ENCODE data around the gene ITGB4. TPM values are rescaled to one million over a fixed set of nuclear protein-coding genes. Genes with fewer than 3 reads are reported as not detected.

ITGB4 gene
- total and polyA plus RNA-seq, 2 of the 13 experiments (the other 11 are each of a cell fraction or from before 2014, with no cell fraction given): 6.9 to 14.5 TPM

GRCh38 chr17:75784473-75785015 lies 63.3 kb downstream of the ITGB4 start, which contains the start of gene UNK (continued):
- TF ChIP-seq SOX13 (IDR thresholded peaks at IDR 0.05) (no peak), SOX13 (CRISPR knock-in tag; conservative IDR thresholded peaks at IDR 0.05 in 1 of 2, IDR thresholded peaks at IDR 0.05 in 1 of 2) (peak in 1 of 2 experiments; percentile 10; a peak in 1 of 4 replicates), ZNF18 (CRISPR knock-in tag; IDR thresholded peaks at IDR 0.05; ENCODE audit: insufficient replicate concordance) (no peak), ZNF749 (CRISPR knock-in tag; IDR thresholded peaks at IDR 0.05; ENCODE audit: borderline replicate concordance) (no peak), RNF2 (conservative IDR thresholded peaks at IDR 0.05; ENCODE audit: low read depth) (no peak), KAT7 (CRISPR knock-in tag; IDR thresholded peaks at IDR 0.05; ENCODE audit: borderline replicate concordance) (no peak), ZUFSP (CRISPR knock-in tag; IDR thresholded peaks at IDR 0.05; ENCODE audit: borderline replicate concordance) (no peak), NKX3-1 (CRISPR knock-in tag; IDR thresholded peaks at IDR 0.05) (no peak; the same call in 1 of the 2 replicates), IKZF5 (CRISPR knock-in tag; IDR thresholded peaks at IDR 0.05) (0 out of 2 replicates have a peak, but pooled peaks have one; percentile 27), MED8 (CRISPR knock-in tag; IDR thresholded peaks at IDR 0.05; ENCODE audit: insufficient replicate concordance) (peak; percentile 38), HDAC1 (CRISPR knock-in tag; IDR thresholded peaks at IDR 0.05) (no peak; the same call in none of the 2 replicates), NCOR1 (IDR thresholded peaks at IDR 0.05; ENCODE audit: borderline replicate concordance, low read length) (peak; percentile 67; the same call in 1 of the 2 replicates), ZNF576 (CRISPR knock-in tag; IDR thresholded peaks at IDR 0.05) (no peak; the same call in 1 of the 2 replicates), TARDBP (CRISPR knock-in tag; IDR thresholded peaks at IDR 0.05) (peak; percentile 85), ZNF10 (CRISPR knock-in tag; IDR thresholded peaks at IDR 0.05; ENCODE audit: borderline replicate concordance, low read depth) (no peak)
- TF ChIP-seq, protein P1, sequence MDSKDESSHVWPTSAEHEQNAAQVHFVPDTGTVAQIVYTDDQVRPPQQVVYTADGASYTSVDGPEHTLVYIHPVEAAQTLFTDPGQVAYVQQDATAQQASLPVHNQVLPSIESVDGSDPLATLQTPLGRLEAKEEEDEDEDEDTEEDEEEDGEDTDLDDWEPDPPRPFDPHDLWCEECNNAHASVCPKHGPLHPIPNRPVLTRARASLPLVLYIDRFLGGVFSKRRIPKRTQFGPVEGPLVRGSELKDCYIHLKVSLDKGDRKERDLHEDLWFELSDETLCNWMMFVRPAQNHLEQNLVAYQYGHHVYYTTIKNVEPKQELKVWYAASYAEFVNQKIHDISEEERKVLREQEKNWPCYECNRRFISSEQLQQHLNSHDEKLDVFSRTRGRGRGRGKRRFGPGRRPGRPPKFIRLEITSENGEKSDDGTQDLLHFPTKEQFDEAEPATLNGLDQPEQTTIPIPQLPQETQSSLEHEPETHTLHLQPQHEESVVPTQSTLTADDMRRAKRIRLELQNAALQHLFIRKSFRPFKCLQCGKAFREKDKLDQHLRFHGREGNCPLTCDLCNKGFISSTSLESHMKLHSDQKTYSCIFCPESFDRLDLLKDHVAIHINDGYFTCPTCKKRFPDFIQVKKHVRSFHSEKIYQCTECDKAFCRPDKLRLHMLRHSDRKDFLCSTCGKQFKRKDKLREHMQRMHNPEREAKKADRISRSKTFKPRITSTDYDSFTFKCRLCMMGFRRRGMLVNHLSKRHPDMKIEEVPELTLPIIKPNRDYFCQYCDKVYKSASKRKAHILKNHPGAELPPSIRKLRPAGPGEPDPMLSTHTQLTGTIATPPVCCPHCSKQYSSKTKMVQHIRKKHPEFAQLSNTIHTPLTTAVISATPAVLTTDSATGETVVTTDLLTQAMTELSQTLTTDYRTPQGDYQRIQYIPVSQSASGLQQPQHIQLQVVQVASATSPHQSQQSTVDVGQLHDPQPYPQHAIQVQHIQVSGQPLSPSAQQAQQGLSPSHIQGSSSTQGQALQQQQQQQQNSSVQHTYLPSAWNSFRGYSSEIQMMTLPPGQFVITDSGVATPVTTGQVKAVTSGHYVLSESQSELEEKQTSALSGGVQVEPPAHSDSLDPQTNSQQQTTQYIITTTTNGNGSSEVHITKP (CRISPR knock-in tag; IDR thresholded peaks at IDR 0.05; ENCODE audit: low read depth): 0 out of 2 replicates have a peak, but pooled peaks have one; percentile 53
- TF ChIP-seq, protein P2, sequence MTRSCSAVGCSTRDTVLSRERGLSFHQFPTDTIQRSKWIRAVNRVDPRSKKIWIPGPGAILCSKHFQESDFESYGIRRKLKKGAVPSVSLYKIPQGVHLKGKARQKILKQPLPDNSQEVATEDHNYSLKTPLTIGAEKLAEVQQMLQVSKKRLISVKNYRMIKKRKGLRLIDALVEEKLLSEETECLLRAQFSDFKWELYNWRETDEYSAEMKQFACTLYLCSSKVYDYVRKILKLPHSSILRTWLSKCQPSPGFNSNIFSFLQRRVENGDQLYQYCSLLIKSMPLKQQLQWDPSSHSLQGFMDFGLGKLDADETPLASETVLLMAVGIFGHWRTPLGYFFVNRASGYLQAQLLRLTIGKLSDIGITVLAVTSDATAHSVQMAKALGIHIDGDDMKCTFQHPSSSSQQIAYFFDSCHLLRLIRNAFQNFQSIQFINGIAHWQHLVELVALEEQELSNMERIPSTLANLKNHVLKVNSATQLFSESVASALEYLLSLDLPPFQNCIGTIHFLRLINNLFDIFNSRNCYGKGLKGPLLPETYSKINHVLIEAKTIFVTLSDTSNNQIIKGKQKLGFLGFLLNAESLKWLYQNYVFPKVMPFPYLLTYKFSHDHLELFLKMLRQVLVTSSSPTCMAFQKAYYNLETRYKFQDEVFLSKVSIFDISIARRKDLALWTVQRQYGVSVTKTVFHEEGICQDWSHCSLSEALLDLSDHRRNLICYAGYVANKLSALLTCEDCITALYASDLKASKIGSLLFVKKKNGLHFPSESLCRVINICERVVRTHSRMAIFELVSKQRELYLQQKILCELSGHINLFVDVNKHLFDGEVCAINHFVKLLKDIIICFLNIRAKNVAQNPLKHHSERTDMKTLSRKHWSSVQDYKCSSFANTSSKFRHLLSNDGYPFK (CRISPR knock-in tag; IDR thresholded peaks at IDR 0.05; ENCODE audit: borderline replicate concordance): peak; percentile 65; the same call in 1 of the 2 replicates
